T-helper 2 cell (primary cell): ENCODE data around the gene CDH13.

Experiments
- DNase-seq, 5 experiments: peaks; one replicate each; pipeline versions ENCODE4 v3.0.0 to v3.0.0-alpha.2; 2012 to 2022

The CDH13 gene

GRCh38 chr16:83266848-83267553, 640.2 kb downstream of the CDH13 start:
- DNase-seq: no peak

GRCh38 chr16:83268169-83268568, 641.4 kb downstream of the CDH13 start:
- no peak for DNase-seq

GRCh38 chr16:83269048-83269447, 642.3 kb downstream of the CDH13 start:
- no peak for DNase-seq

GRCh38 chr16:83269541-83269940, 642.8 kb downstream of the CDH13 start:
- DNase-seq: no peak

GRCh38 chr16:83270061-83270460, 643.3 kb downstream of the CDH13 start:
- DNase-seq: no peak

- no peak for DNase-seq
Measured at GRCh38 chr16:83270640-83271039, 643.9 kb downstream of the CDH13 start.

- DNase-seq: no peak
Measured at GRCh38 chr16:83271123-83271522, 644.4 kb downstream of the CDH13 start.

GRCh38 chr16:83271970-83272575, 645.3 kb downstream of the CDH13 start:
- DNase-seq: no peak

- DNase-seq: no peak
Measured at GRCh38 chr16:83272843-83273242, 646.1 kb downstream of the CDH13 start.

GRCh38 chr16:83273504-83274173, 646.9 kb downstream of the CDH13 start:
- no peak for DNase-seq

- no peak for DNase-seq
Measured at GRCh38 chr16:83279251-83279650, 652.5 kb downstream of the CDH13 start.

- no peak for DNase-seq
Measured at GRCh38 chr16:83285921-83286320, 659.2 kb downstream of the CDH13 start.

GRCh38 chr16:83296505-83296904, 669.7 kb downstream of the CDH13 start:
- DNase-seq: no peak

GRCh38 chr16:83298541-83298940, 671.8 kb downstream of the CDH13 start:
- DNase-seq: no peak

GRCh38 chr16:83300326-83300725, 673.6 kb downstream of the CDH13 start:
- DNase-seq: no peak

- no peak for DNase-seq
Measured at GRCh38 chr16:83301971-83302370, 675.2 kb downstream of the CDH13 start.

- no peak for DNase-seq
Measured at GRCh38 chr16:83302853-83303252, 676.1 kb downstream of the CDH13 start.

- DNase-seq: no peak
Measured at GRCh38 chr16:83305092-83305491, 678.3 kb downstream of the CDH13 start.

- DNase-seq: no peak
Measured at GRCh38 chr16:83306961-83307593, 680.3 kb downstream of the CDH13 start.

- no peak for DNase-seq
Measured at GRCh38 chr16:83307594-83307992, 680.8 kb downstream of the CDH13 start.

- DNase-seq: no peak
Measured at GRCh38 chr16:83308414-83308813, 681.6 kb downstream of the CDH13 start.

GRCh38 chr16:83310816-83311215, 684.0 kb downstream of the CDH13 start:
- DNase-seq: no peak

GRCh38 chr16:83312015-83312717, 685.4 kb downstream of the CDH13 start:
- DNase-seq: no peak
